ENCODE results near the gene ITFG1. TPM values are rescaled to one million over a fixed set of nuclear protein-coding genes. Genes with fewer than 3 reads are reported as not detected.

ITFG1 gene
- total and polyA plus RNA-seq, 7 donors = 12.0 to 59.3 (median 36.0) TPM

- no peak overlapping the region for H3K4me3 ChIP-seq
- H3K27me3 ChIP-seq = no peaks in the 10 kb centered on the region
- no peaks in the 10 kb centered on the region for H3K4me1 ChIP-seq
- 95 to 97% methylated on average over 5 of the region's 5 CpGs for WGBS, 2 donors
- no peak for DNase-seq
- intact Hi-C loops (cut with DNase I) = no loop called here
- no peak overlapping the region for H3K27ac ChIP-seq
- no peak for TF ChIP-seq CTCF (IDR thresholded peaks at IDR 0.05)
- no peak for TF ChIP-seq POLR2AphosphoS5 (IDR thresholded peaks at IDR 0.05)
- TF ChIP-seq EP300 (IDR thresholded peaks at IDR 0.05) = no peak
- no peak for TF ChIP-seq POLR2A (IDR thresholded peaks at IDR 0.05)
- H3K36me3 ChIP-seq = peaks cover 0 to 17% (median 8%) of the 10 kb centered on the region in 4 donors
- no peaks in the 10 kb centered on the region for H3K9me3 ChIP-seq
These were observed 89.4 kb downstream of the ITFG1 start for GRCh38 chr16:47371271-47372014.

DNA sequence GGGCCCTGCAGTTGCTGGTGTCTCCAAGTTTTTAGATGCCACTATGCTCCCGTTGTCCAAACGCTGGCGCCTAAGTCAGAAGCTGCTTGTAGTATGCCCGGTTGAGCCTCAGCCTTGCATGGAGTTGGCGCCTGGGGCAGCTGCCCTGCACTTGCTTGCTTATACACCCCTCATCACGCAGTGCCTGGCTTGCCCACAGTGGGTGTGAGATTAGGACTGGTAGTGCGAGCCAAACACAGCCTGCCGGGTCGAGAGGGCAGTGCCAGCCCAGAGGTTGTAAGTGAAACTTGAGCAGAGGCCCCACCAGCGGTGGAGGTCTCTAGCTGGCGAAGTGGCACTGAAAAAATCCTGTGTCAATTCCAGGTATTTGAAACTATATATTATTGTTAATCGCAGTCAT, 90.3 kb downstream of the ITFG1 start:
- Histone ChIP-seq H3K9me3 (no peaks in the 10 kb centered on the region), H3K27me3 (no peaks in the 10 kb centered on the region), H3K27ac (no peak overlapping the region), H3K4me3 (no peak overlapping the region), H3K36me3 (peaks cover 0 to 19% (median 8%) of the 10 kb centered on the region in 4 donors), H3K4me1 (no peaks in the 10 kb centered on the region)
- intact Hi-C loops (cut with DNase I) = no loop called here
- TF ChIP-seq EP300 (IDR thresholded peaks at IDR 0.05) (no peak), POLR2A (IDR thresholded peaks at IDR 0.05) (no peak), POLR2AphosphoS5 (IDR thresholded peaks at IDR 0.05) (no peak), CTCF (IDR thresholded peaks at IDR 0.05) (no peak)
- 93 to 95% methylated on average over 12 of the region's 12 CpGs for WGBS, 2 donors
- DNase-seq = no peak

DNA sequence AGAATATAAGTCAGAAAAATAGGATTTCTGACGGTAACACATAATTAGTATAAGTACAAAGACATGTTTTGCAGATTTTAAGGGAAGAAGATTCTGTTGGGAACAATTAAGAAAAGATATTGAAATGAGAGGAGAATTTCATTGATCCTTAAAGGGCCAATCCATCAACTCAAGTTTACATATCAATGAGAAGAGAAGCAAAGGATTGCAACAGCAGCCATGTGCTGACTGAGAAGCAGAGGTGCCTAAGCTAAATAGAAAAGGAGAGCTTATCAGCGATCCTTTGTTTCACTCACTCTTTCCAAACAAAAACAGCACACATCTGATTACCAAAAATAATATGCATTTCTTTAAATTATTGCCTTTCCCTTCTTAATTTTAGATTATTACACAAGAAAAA, 94.6 kb downstream of the ITFG1 start:
- intact Hi-C loops (cut with DNase I) = no loop called here
- Histone ChIP-seq H3K4me3 (no peak overlapping the region), H3K9me3 (no peaks in the 10 kb centered on the region), H3K36me3 (peaks cover 0 to 17% (median 5%) of the 10 kb centered on the region in 4 donors), H3K4me1 (peaks cover 0 to 6% (median 0%) of the 10 kb centered on the region in 4 donors), H3K27me3 (no peaks in the 10 kb centered on the region), H3K27ac (no peak overlapping the region)
- WGBS, 2 donors = 89 to 97% methylated on average over 2 of the region's 2 CpGs
- DNase-seq = no peak
- TF ChIP-seq POLR2AphosphoS5 (IDR thresholded peaks at IDR 0.05) (no peak), CTCF (IDR thresholded peaks at IDR 0.05) (no peak), POLR2A (IDR thresholded peaks at IDR 0.05) (no peak), EP300 (IDR thresholded peaks at IDR 0.05) (no peak)

DNA sequence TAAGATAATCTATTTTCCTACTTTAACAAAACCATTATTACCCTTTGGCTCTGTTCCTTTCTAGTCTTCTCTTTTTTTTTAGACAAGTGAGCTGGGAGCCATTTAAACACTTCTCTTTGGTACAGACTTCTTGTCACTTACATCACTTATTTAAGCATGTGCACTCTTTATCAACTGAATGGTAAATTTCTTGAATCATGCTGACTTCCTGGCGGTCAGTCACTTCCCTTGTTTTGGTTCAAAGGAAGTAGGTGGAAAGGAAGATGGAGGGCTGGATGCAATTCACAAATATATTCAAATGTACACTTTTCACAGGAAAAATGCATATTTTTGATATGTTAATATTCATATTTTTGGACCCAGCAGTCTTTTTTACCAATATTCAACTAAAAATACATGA, 97.1 kb downstream of the ITFG1 start:
- Histone ChIP-seq H3K9me3 (no peaks in the 10 kb centered on the region), H3K27me3 (no peaks in the 10 kb centered on the region), H3K4me3 (no peak overlapping the region), H3K4me1 (peaks cover 0 to 6% (median 0%) of the 10 kb centered on the region in 4 donors), H3K36me3 (peaks cover 0 to 15% (median 0%) of the 10 kb centered on the region in 4 donors), H3K27ac (no peak overlapping the region)
- WGBS, 2 donors = 96 to 100% methylated on average over 1 of the region's 1 CpG
- no peak for TF ChIP-seq CTCF (IDR thresholded peaks at IDR 0.05)
- no peak for TF ChIP-seq POLR2AphosphoS5 (IDR thresholded peaks at IDR 0.05)
- TF ChIP-seq EP300 (IDR thresholded peaks at IDR 0.05) = no peak
- TF ChIP-seq POLR2A (IDR thresholded peaks at IDR 0.05) = no peak
- DNase-seq = no peak
- intact Hi-C loops (cut with DNase I) = no loop called here
